CD4-positive, alpha-beta T cell (primary cell): ENCODE results near the gene KRTCAP3. TPM values are rescaled to one million over a fixed set of nuclear protein-coding genes. Genes with fewer than 3 reads are reported as not detected.

Source experiments
- ATAC-seq: fragments of 200-7000 bp; cut with Tn5 transposase; one replicate; pipeline ENCODE4 v1.10.0; 2022; ENCODE audit warnings: mild to moderate bottlenecking; ENCODE audit not compliant: poor library complexity
- CTCF ChIA-PET: fragments of 350-600 bp; sonication (Branson Sonifier 250); formaldehyde crosslinking; loops from one replicate; lab custom pipeline; 2021; ENCODE audit warnings: antibody characterized with exemption, inconsistent platforms; lab: Charles Lee
- POLR2A ChIA-PET: fragments of 350-600 bp; sonication (Branson Sonifier 250); formaldehyde crosslinking; loops from one replicate; lab custom pipeline; 2021; ENCODE audit warnings: antibody characterized with exemption, inconsistent platforms; lab: Charles Lee
- DNase-seq, 14 experiments: peaks; one replicate each; pipeline ENCODE4 v3.0.0-alpha.2; 2013 to 2020; ENCODE audit warnings: mixed read lengths in 2 of 14
- H3K27ac ChIP-seq, 2 donors: one replicate each; pipeline versions ENCODE4 v1.5.1 to v1.7.0; 2013; ENCODE audit warnings: low read length in 2 of 2, low read depth in 1 of 2, mild to moderate bottlenecking in 1 of 2
- H3K27me3 ChIP-seq, 2 experiments: 1 replicate in 1 of 2; 2 replicates in 1 of 2; pipeline versions ENCODE4 v1.6.1 to v1.7.0; 2013; ENCODE audit warnings: low read length in 2 of 2, control low read depth in 1 of 2, mild to moderate bottlenecking in 1 of 2, moderate library complexity in 1 of 2; ENCODE audit not compliant: insufficient read depth in 2 of 2, control insufficient read depth in 1 of 2
- H3K36me3 ChIP-seq: one replicate; pipeline ENCODE4 v1.6.1; 2013; ENCODE audit warnings: low read length, control low read depth; ENCODE audit not compliant: insufficient read depth
- H3K4me1 ChIP-seq: one replicate; pipeline ENCODE4 v1.6.1; 2013; ENCODE audit warnings: low read length, control low read depth; ENCODE audit not compliant: insufficient read depth
- H3K4me3 ChIP-seq: one replicate; pipeline ENCODE4 v1.5.1; 2013; ENCODE audit warnings: mild to moderate bottlenecking, low read length, moderate library complexity
- H3K9me3 ChIP-seq, 2 experiments: 1 replicate in 1 of 2; 2 replicates in 1 of 2; pipeline versions ENCODE4 v1.6.1 to v1.7.0; 2013; ENCODE audit warnings: low read length in 2 of 2, mild to moderate bottlenecking in 2 of 2, control low read depth in 1 of 2, moderate library complexity in 1 of 2; ENCODE audit not compliant: control insufficient read depth in 1 of 2, insufficient read depth in 1 of 2
- H3K27ac Mint-ChIP-seq: one replicate; pipeline ENCODE4 v1.8.0; 2020; ENCODE audit warnings: mixed read lengths
- H3K27me3 Mint-ChIP-seq: one replicate; pipeline ENCODE4 v1.8.0; 2021; ENCODE audit warnings: mixed read lengths
- H3K36me3 Mint-ChIP-seq: one replicate; pipeline ENCODE4 v1.8.0; 2021; ENCODE audit warnings: low read depth, mixed read lengths
- H3K4me1 Mint-ChIP-seq: one replicate; pipeline ENCODE4 v1.8.0; 2021; ENCODE audit warnings: low read depth, mixed read lengths
- H3K4me3 Mint-ChIP-seq: one replicate; pipeline ENCODE4 v1.8.0; 2020; ENCODE audit warnings: mild to moderate bottlenecking, mixed read lengths
- H3K9me3 Mint-ChIP-seq: one replicate; pipeline ENCODE4 v1.8.0; 2020; ENCODE audit warnings: mixed read lengths
- intact Hi-C, 2 experiments: fragments of 100-400 bp; cut with DNase I in 1 of 2; cut with micrococcal nuclease in 1 of 2; formaldehyde crosslinking; loops; one replicate each; pipeline versions ENCODE4 v1.15.1 to v1.9.0; 2023 to 2025; cut with DNase I, micrococcal nuclease
- total RNA-seq, 174 experiments: library from RNA in 2 of 174; stranded (reverse) in 2 of 174; gene quantifications; one replicate each; pipeline ENCODE4 v1.2.3 and lab custom pipeline; 2021 to 2026
- TF ChIP-seq, protein P1 (sequence below): fragments of 200-600 bp; IDR thresholded peaks from one replicate; pipeline ENCODE4 v1.8.0; 2022; ENCODE audit warnings: antibody characterized with exemption, mild to moderate bottlenecking

Gene KRTCAP3
- total RNA-seq, 2 experiments from 2014 or later = 11.5 to 12.8 TPM

DNA sequence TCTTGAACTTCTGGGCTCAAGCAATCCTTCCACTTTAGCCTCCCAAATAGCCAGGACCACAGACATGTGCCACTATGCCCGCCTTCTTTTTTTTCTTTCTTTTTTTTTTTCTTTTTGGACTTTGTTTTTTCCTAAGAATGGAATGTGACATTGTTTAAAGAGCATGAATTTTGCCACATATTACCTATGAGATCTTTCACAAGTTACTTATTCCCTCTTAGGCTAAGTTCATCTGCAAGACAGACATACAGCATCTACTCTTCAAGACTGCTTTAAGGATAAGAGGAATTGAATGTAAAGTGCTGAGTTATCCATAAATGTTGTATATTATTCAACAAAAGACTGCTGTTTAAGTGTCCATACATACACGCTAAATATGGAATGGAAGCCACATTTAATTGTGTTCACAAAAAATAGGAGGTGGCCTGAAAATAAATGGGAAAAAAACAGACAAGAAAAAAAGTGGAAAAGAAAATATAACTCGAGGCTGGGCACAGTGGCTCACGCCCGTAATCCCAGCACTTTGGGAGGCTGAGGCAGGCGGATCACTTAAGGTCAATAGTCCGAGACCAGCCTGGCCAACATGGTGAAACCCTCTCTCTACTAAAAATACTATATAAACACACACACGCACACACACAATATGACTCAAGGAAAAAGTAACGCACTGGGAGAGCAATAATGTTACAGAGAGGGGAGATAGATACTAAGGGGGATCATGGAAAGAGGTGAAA, 29.6 kb upstream of the KRTCAP3 start:
- H3K27ac ChIP-seq = no peak overlapping the region
- H3K9me3 ChIP-seq = no peaks in the 10 kb centered on the region
- peak overlapping the region; percentile 76 for H3K4me3 Mint-ChIP-seq
- H3K4me1 ChIP-seq = peaks cover 23% of the 10 kb centered on the region
- H3K4me1 Mint-ChIP-seq = peaks cover 24% of the 10 kb centered on the region
- no peaks in the 10 kb centered on the region for H3K27me3 ChIP-seq
- H3K36me3 ChIP-seq = no peaks in the 10 kb centered on the region
- no peaks in the 10 kb centered on the region for H3K27me3 Mint-ChIP-seq
- H3K36me3 Mint-ChIP-seq = peaks cover 4% of the 10 kb centered on the region
- H3K4me3 ChIP-seq = no peak overlapping the region
- intact Hi-C loops = no loop called here
- POLR2A ChIA-PET = no interaction called here
- CTCF ChIA-PET = no interaction called here
- ATAC-seq = no peak
- no peak for DNase-seq
- no peak overlapping the region for H3K27ac Mint-ChIP-seq
- no peaks in the 10 kb centered on the region for H3K9me3 Mint-ChIP-seq
- TF ChIP-seq, protein P1, sequence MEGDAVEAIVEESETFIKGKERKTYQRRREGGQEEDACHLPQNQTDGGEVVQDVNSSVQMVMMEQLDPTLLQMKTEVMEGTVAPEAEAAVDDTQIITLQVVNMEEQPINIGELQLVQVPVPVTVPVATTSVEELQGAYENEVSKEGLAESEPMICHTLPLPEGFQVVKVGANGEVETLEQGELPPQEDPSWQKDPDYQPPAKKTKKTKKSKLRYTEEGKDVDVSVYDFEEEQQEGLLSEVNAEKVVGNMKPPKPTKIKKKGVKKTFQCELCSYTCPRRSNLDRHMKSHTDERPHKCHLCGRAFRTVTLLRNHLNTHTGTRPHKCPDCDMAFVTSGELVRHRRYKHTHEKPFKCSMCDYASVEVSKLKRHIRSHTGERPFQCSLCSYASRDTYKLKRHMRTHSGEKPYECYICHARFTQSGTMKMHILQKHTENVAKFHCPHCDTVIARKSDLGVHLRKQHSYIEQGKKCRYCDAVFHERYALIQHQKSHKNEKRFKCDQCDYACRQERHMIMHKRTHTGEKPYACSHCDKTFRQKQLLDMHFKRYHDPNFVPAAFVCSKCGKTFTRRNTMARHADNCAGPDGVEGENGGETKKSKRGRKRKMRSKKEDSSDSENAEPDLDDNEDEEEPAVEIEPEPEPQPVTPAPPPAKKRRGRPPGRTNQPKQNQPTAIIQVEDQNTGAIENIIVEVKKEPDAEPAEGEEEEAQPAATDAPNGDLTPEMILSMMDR = no peak

DNA sequence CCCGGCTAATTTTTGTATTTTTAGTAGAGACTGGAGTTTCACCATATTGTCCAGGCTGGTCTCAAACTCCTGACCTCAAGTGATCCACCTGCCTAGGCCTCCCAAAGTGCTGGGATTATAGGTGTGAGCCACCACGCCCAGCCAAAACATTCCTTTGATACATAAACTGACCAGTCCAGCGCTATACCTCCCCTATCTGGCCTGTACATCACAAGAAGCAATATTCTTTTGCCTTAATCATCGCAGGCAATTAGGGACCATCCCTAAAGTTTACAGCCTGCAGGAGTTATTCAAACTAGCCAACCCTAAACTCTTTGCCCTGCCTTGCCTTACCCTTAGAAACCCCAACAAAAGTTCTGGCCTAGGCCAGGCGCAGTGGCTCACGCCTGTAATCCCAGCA, 26.0 kb upstream of the KRTCAP3 start:
- Histone ChIP-seq H3K36me3 (no peaks in the 10 kb centered on the region), H3K4me3 (no peak overlapping the region), H3K27ac (no peak overlapping the region), H3K4me1 (no peaks in the 10 kb centered on the region), H3K9me3 (no peaks in the 10 kb centered on the region), H3K27me3 (no peaks in the 10 kb centered on the region)
- Mint-ChIP-seq H3K27ac (no peak overlapping the region), H3K9me3 (no peaks in the 10 kb centered on the region), H3K36me3 (no peaks in the 10 kb centered on the region), H3K4me3 (no peak overlapping the region), H3K27me3 (no peaks in the 10 kb centered on the region), H3K4me1 (peaks cover 5% of the 10 kb centered on the region)
- DNase-seq = no peak
- TF ChIP-seq, protein P1 = no peak
- ATAC-seq = no peak
- ChIA-PET CTCF (no interaction called here), POLR2A (no interaction called here)
- intact Hi-C loops = no loop called here

DNA sequence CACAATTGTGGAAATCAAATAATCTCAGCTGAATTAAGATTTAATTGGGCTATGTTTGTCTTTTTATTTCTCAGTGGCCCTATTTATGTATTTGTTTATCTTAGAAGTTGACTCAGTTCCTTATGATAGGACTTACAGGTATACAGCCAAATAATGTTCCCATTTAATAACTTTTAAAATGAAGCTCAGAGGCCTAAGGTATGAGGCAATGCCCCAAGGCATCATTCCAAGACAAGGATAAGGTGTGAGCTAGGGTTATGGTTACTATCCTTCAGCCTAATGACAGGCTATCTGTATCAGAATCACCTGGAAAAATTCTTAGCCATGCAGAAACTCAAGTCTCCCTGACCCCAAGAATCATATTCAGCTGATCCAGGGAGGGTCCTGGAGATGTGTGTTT, 21.2 kb upstream of the KRTCAP3 start:
- Mint-ChIP-seq H3K4me1 (no peaks in the 10 kb centered on the region), H3K36me3 (no peaks in the 10 kb centered on the region), H3K9me3 (no peaks in the 10 kb centered on the region), H3K27me3 (no peaks in the 10 kb centered on the region), H3K4me3 (no peak overlapping the region), H3K27ac (no peak overlapping the region)
- H3K36me3 ChIP-seq = no peaks in the 10 kb centered on the region
- H3K27ac ChIP-seq = no peak overlapping the region
- TF ChIP-seq, protein P1 = no peak
- CTCF ChIA-PET = no interaction called here
- H3K27me3 ChIP-seq = no peaks in the 10 kb centered on the region
- H3K4me1 ChIP-seq = no peaks in the 10 kb centered on the region
- no peak overlapping the region for H3K4me3 ChIP-seq
- no peak for ATAC-seq
- no peaks in the 10 kb centered on the region for H3K9me3 ChIP-seq
- DNase-seq = no peak
- intact Hi-C loops = no loop called here
- POLR2A ChIA-PET = no interaction called here
